MM.1S (cell line): Measurements from ENCODE around the gene ARHGAP12.

Experiments used
- CTCF ChIP-seq: fragments of 300-600 bp; sonication (generic); IDR thresholded peaks from 2 replicates; pipeline ENCODE4 v1.5.1; 2016; ENCODE audit warnings: antibody characterized with exemption, low read length, mixed read lengths
- EZH2 ChIP-seq: fragments of 300-600 bp; sonication (generic); optimal IDR thresholded peaks from 2 replicates; pipeline ENCODE3; 2017; ENCODE audit warnings: low read depth, mild to moderate bottlenecking, antibody characterized with exemption, low read length, mixed read lengths
- EZH2phosphoT487 ChIP-seq: fragments of 300-600 bp; sonication (generic); IDR thresholded peaks from 2 replicates; pipeline ENCODE4 v1.6.1; 2018; ENCODE audit warnings: antibody characterized with exemption, low read length

- no peak for TF ChIP-seq CTCF
- TF ChIP-seq EZH2, result no peak
- TF ChIP-seq EZH2phosphoT487, result no peak
These were observed 124.9 kb downstream of the ARHGAP12 start for GRCh38 chr10:31803606-31804351.
